WTC11 (cell line): ENCODE results near the gene GATB.

Experiments
- ETV6 ChIP-seq: sonication (generic); formaldehyde crosslinking; IDR thresholded peaks from 2 replicates; pipeline ENCODE4 v1.8.1; 2022; ENCODE audit warnings: mild to moderate bottlenecking, missing genetic modification reagents
- FOXK1 ChIP-seq: sonication (generic); formaldehyde crosslinking; IDR thresholded peaks from 2 replicates; pipeline ENCODE4 v1.8.0; 2022; ENCODE audit warnings: mild to moderate bottlenecking, moderate library complexity, missing genetic modification reagents
- GABPB1 ChIP-seq: sonication (generic); formaldehyde crosslinking; IDR thresholded peaks from 2 replicates; pipeline ENCODE4 v1.8.1; 2023; ENCODE audit warnings: mild to moderate bottlenecking, missing genetic modification reagents
- GTF2I ChIP-seq: fragments of 250-450 bp; sonication (Bioruptor Pico); conservative IDR thresholded peaks from 2 replicates; pipeline ENCODE4 v1.4.0; 2021; ENCODE audit warnings: mild to moderate bottlenecking
- JUN ChIP-seq: sonication (generic); formaldehyde crosslinking; IDR thresholded peaks from 2 replicates; pipeline ENCODE4 v1.8.0; 2023; ENCODE audit warnings: mild to moderate bottlenecking, missing genetic modification reagents
- KAT7 ChIP-seq: sonication (generic); formaldehyde crosslinking; IDR thresholded peaks from 2 replicates; pipeline ENCODE4 v1.8.1; 2023; ENCODE audit warnings: missing genetic modification reagents, mild to moderate bottlenecking, borderline replicate concordance
- SMAD3 ChIP-seq: sonication (generic); formaldehyde crosslinking; IDR thresholded peaks from 2 replicates; pipeline ENCODE4 v1.8.0; 2022; ENCODE audit warnings: missing genetic modification reagents, mild to moderate bottlenecking, borderline replicate concordance
- TP53 ChIP-seq: sonication (generic); formaldehyde crosslinking; IDR thresholded peaks from 2 replicates; pipeline ENCODE4 v1.8.1; 2023; ENCODE audit warnings: mild to moderate bottlenecking, missing genetic modification reagents
- ZNF416 ChIP-seq: fragments of 250-450 bp; sonication (Bioruptor Pico); IDR thresholded peaks from 2 replicates; pipeline ENCODE4 v1.9.0; 2021; ENCODE audit warnings: mild to moderate bottlenecking, inconsistent platforms
- TF ChIP-seq, protein P1 (sequence below): sonication (generic); formaldehyde crosslinking; IDR thresholded peaks from 2 replicates; pipeline ENCODE4 v1.8.0; 2022; ENCODE audit warnings: mild to moderate bottlenecking, missing genetic modification reagents
- TF ChIP-seq, protein P2 (sequence below): fragments of 200-600 bp; IDR thresholded peaks from 2 replicates; pipeline ENCODE4 v1.8.0; 2022; ENCODE audit warnings: antibody characterized with exemption
- TF ChIP-seq, protein P3 (sequence below): sonication (generic); formaldehyde crosslinking; conservative IDR thresholded peaks from 2 replicates; pipeline ENCODE4 v1.8.1; 2022; ENCODE audit warnings: mild to moderate bottlenecking, missing genetic modification reagents
- TF ChIP-seq, protein P4 (sequence below): fragments of 250-450 bp; sonication (Bioruptor Pico); IDR thresholded peaks from 2 replicates; pipeline ENCODE4 v1.9.0; 2021; ENCODE audit warnings: mild to moderate bottlenecking
- TF ChIP-seq, protein P5 (sequence below): sonication (generic); formaldehyde crosslinking; IDR thresholded peaks from 2 replicates; pipeline ENCODE4 v1.8.0; 2022; ENCODE audit warnings: mild to moderate bottlenecking, missing genetic modification reagents

- TF ChIP-seq, protein P1, sequence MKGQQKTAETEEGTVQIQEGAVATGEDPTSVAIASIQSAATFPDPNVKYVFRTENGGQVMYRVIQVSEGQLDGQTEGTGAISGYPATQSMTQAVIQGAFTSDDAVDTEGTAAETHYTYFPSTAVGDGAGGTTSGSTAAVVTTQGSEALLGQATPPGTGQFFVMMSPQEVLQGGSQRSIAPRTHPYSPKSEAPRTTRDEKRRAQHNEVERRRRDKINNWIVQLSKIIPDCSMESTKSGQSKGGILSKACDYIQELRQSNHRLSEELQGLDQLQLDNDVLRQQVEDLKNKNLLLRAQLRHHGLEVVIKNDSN: no peak
- TF ChIP-seq FOXK1 (CRISPR knock-in tag): no peak
- TF ChIP-seq JUN: no peak
- TF ChIP-seq TP53 (CRISPR knock-in tag): no peak
- TF ChIP-seq SMAD3 (CRISPR knock-in tag): no peak
- no peak for TF ChIP-seq ETV6 (CRISPR knock-in tag)
- TF ChIP-seq, protein P2, sequence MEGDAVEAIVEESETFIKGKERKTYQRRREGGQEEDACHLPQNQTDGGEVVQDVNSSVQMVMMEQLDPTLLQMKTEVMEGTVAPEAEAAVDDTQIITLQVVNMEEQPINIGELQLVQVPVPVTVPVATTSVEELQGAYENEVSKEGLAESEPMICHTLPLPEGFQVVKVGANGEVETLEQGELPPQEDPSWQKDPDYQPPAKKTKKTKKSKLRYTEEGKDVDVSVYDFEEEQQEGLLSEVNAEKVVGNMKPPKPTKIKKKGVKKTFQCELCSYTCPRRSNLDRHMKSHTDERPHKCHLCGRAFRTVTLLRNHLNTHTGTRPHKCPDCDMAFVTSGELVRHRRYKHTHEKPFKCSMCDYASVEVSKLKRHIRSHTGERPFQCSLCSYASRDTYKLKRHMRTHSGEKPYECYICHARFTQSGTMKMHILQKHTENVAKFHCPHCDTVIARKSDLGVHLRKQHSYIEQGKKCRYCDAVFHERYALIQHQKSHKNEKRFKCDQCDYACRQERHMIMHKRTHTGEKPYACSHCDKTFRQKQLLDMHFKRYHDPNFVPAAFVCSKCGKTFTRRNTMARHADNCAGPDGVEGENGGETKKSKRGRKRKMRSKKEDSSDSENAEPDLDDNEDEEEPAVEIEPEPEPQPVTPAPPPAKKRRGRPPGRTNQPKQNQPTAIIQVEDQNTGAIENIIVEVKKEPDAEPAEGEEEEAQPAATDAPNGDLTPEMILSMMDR: no peak
- TF ChIP-seq ZNF416: no peak
- TF ChIP-seq, protein P3, sequence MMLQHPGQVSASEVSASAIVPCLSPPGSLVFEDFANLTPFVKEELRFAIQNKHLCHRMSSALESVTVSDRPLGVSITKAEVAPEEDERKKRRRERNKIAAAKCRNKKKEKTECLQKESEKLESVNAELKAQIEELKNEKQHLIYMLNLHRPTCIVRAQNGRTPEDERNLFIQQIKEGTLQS (CRISPR knock-in tag): no peak
- no peak for TF ChIP-seq GTF2I
- no peak for TF ChIP-seq KAT7 (CRISPR knock-in tag)
- TF ChIP-seq, protein P4, sequence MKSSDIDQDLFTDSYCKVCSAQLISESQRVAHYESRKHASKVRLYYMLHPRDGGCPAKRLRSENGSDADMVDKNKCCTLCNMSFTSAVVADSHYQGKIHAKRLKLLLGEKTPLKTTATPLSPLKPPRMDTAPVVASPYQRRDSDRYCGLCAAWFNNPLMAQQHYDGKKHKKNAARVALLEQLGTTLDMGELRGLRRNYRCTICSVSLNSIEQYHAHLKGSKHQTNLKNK (CRISPR knock-in tag): no peak
- TF ChIP-seq, protein P5, sequence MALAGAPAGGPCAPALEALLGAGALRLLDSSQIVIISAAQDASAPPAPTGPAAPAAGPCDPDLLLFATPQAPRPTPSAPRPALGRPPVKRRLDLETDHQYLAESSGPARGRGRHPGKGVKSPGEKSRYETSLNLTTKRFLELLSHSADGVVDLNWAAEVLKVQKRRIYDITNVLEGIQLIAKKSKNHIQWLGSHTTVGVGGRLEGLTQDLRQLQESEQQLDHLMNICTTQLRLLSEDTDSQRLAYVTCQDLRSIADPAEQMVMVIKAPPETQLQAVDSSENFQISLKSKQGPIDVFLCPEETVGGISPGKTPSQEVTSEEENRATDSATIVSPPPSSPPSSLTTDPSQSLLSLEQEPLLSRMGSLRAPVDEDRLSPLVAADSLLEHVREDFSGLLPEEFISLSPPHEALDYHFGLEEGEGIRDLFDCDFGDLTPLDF (CRISPR knock-in tag): no peak
- TF ChIP-seq GABPB1 (CRISPR knock-in tag): no peak
Observed at GRCh38 chr4:151677193-151677592, 83.6 kb downstream of the GATB start.
